Adrenal gland (tissue), 12 donors: ENCODE data around the gene PHACTR3. TPM values are rescaled to one million over a fixed set of nuclear protein-coding genes. Genes with fewer than 3 reads are reported as not detected.
"Not testable (repeated sequence)": the region's sequence is repeated elsewhere in the genome, so short reads cannot be mapped to it uniquely, and the experiment has no call there.

Source experiments
- DNase-seq, 7 donors: peaks; one replicate each; pipeline ENCODE4 v3.0.0-alpha.2; 2019 to 2020
- H3K27ac ChIP-seq, 5 donors: fragments of 200-600 bp; sonication (generic) in 4 of 5; 1 replicate in 3 of 5; 2 replicates in 2 of 5; pipeline versions ENCODE4 v1.5.1 to v1.8.0; 2016 to 2020; ENCODE audit warnings: mild to moderate bottlenecking in 1 of 5
- H3K27me3 ChIP-seq: fragments of 200-600 bp; 2 replicates; pipeline ENCODE4 v1.8.0; 2021
- H3K36me3 ChIP-seq, 2 donors: fragments of 200-600 bp; replicated peaks in 1 of 2; 1 replicate in 1 of 2; 2 replicates in 1 of 2; pipeline versions ENCODE4 v1.5.1 to v1.8.0; 2018 to 2022
- H3K4me1 ChIP-seq, 2 donors: fragments of 200-600 bp; replicated peaks in 1 of 2; 1 replicate in 1 of 2; 2 replicates in 1 of 2; pipeline versions ENCODE4 v1.5.1 to v1.8.0; 2018 to 2021
- H3K4me3 ChIP-seq, 4 donors: fragments of 200-600 bp; sonication (generic) in 3 of 4; one replicate each; pipeline ENCODE4 v1.5.1; 2016 to 2018
- H3K9me3 ChIP-seq, 3 donors: fragments of 200-600 bp; sonication (generic) in 1 of 3; replicated peaks in 1 of 3; 1 replicate in 2 of 3; 2 replicates in 1 of 3; pipeline versions ENCODE4 v1.5.1 to v1.8.0; 2016 to 2021
- POLR2A ChIP-seq, 2 donors: fragments of 450-650 bp; IDR thresholded peaks; one replicate each; pipeline ENCODE4 v1.6.1; 2017; ENCODE audit warnings: antibody characterized with exemption in 2 of 2, mild to moderate bottlenecking in 2 of 2, moderate library complexity in 1 of 2
- WGBS, 4 donors: extraction: QIAGEN DNeasy Blood & Tissue Kit in 2 of 4; methylation state at CpG; one replicate each; pipeline versions ENCODE4 v1.1.5 to v1.1.7; 2013 to 2017; 5-methylcytosine and 5-hydroxymethylcytosine counted together
- intact Hi-C, 2 donors: fragments of 100-400 bp; cut with DNase I; formaldehyde crosslinking; loops; one replicate each; pipeline versions ENCODE4 v1.14.1 to v1.15.0; 2022 to 2023
- polyA plus RNA-seq, 3 donors: library from polyadenylated mRNA; stranded (reverse); fragments of 200-250 nt in 2 of 3; fragments of 350-450 nt in 1 of 3; fragmentation: Illumina TruSeq in 1 of 3; extraction: RNeasy Lipid Tissue Mini Kit (QIAGEN cat#74804) in 1 of 3; gene quantifications; one replicate each; pipeline ENCODE4 v1.2.3, GENCODE V29; 2013 to 2014
- total RNA-seq, 9 donors: library from RNA; depleted of rRNA in 4 of 9; stranded (reverse); fragments of >200 nt in 4 of 9; fragments of 120-200 nt in 1 of 9; fragmentation: NEBNext Ultra II Directional in 1 of 9; extraction: Animal tissue kit (Norgen Biotek cat#: 25700) in 1 of 9; gene quantifications; one replicate each; pipeline versions ENCODE4 v1.1.0 to v1.2.4, GENCODE V29; 2013 to 2023
- TF ChIP-seq, protein P1 (sequence below), 6 experiments: fragments of 450-650 bp in 4 of 6; fragments of 200-600 bp in 2 of 6; sonication (generic) in 1 of 6; IDR thresholded peaks; 1 replicate in 5 of 6; 2 replicates in 1 of 6; pipeline versions ENCODE4 v1.5.1 to v1.8.0; 2016 to 2021; ENCODE audit warnings: antibody characterized with exemption in 6 of 6, mild to moderate bottlenecking in 2 of 6, moderate library complexity in 1 of 6
- donor health status: healthy with polysubstance abuse.
- donor health status: Bipolar disorder and iron deficiency.
- donor health status: DM: yes; HTN: yes; CAD: no.
- donor health status: DM: no; HTN: no; CAD: no.
- donor health status: DM: no; HTN: no; CAD: no.
- donor health status: DM: yes; HTN: yes; CAD: no.

PHACTR3 gene
- total and polyA plus RNA-seq, 12 donors = 0.17 to 4.5 (median 0.81) TPM

DNA sequence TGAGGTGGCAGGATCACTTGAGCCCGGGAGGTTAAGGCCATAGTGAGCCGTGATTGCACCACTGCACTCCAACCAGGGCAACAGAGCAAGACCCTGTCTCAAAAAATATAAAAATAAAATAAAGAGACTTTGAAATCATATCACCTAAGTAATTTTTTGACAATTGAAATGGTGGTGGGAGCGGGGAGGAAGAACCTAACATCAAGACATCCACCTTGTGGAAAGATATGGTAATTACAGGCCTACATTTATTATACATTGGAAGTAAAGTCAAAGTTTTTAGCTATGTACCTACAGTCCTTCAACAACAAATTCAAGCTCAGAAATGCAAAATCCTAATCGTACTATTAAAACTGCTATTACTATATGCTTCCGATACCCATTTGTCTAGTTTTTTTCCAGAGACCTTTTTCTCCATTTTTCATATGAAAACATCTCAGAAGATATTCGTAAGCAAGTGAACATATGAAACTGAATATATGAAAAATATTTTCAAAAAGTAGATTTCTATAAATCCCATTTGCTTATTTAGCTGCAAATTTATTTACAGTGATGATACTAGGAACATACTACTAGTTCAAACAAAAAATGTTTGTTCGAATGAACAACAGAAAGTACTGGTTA is 245.8 kb downstream of the PHACTR3 start:
- DNase-seq = no peak
- TF ChIP-seq, protein P1, sequence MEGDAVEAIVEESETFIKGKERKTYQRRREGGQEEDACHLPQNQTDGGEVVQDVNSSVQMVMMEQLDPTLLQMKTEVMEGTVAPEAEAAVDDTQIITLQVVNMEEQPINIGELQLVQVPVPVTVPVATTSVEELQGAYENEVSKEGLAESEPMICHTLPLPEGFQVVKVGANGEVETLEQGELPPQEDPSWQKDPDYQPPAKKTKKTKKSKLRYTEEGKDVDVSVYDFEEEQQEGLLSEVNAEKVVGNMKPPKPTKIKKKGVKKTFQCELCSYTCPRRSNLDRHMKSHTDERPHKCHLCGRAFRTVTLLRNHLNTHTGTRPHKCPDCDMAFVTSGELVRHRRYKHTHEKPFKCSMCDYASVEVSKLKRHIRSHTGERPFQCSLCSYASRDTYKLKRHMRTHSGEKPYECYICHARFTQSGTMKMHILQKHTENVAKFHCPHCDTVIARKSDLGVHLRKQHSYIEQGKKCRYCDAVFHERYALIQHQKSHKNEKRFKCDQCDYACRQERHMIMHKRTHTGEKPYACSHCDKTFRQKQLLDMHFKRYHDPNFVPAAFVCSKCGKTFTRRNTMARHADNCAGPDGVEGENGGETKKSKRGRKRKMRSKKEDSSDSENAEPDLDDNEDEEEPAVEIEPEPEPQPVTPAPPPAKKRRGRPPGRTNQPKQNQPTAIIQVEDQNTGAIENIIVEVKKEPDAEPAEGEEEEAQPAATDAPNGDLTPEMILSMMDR (IDR thresholded peaks at IDR 0.05) = peak; percentile 47 to 76 (median 58)
- no peak for TF ChIP-seq POLR2A (IDR thresholded peaks at IDR 0.05)

DNA sequence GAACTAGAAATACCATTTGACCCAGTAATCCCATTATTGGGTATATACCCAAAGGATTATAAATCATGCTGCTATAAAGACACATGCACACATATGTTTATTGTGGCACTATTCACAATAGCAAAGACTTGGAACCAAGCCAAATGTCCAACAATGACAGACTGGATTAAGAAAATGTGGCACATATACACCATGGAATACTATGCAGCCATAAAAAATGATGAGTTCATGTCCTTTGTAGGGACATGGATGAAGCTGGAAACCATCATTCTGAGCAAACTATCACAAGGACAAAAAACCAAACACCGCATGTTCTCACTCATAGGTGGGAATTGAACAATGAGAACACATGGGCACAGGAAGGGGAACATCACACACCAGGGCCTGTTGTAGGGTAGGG is 252.2 kb downstream of the PHACTR3 start:
- H3K4me1 ChIP-seq, H3K27me3 ChIP-seq, DNase-seq, H3K36me3 ChIP-seq, H3K4me3 ChIP-seq, H3K9me3 ChIP-seq, H3K27ac ChIP-seq, intact Hi-C loops: not testable (repeated sequence)
- 75 to 100% (median 100%) methylated on average over 1 of the region's 1 CpG; no CpG with 5 or more reads in 1 of the 4 donors for WGBS, 4 donors

More for the DNA sequence above, 245.8 kb downstream of the PHACTR3 start:
- no peaks in the 10 kb centered on the region for H3K9me3 ChIP-seq
- no peaks in the 10 kb centered on the region for H3K27me3 ChIP-seq
- 55 to 61% (median 60%) methylated on average over 7 of the region's 7 CpGs for WGBS, 4 donors
- no peaks in the 10 kb centered on the region for H3K4me1 ChIP-seq
- no peaks in the 10 kb centered on the region for H3K36me3 ChIP-seq
- H3K27ac ChIP-seq = no peak overlapping the region
- intact Hi-C loops = loop anchor here in 1 of 2 donors (5.0 kb wide), 1 partner anchor 68 kb away; no protein-coding TSS in a partner anchor
- no peak overlapping the region for H3K4me3 ChIP-seq

DNA sequence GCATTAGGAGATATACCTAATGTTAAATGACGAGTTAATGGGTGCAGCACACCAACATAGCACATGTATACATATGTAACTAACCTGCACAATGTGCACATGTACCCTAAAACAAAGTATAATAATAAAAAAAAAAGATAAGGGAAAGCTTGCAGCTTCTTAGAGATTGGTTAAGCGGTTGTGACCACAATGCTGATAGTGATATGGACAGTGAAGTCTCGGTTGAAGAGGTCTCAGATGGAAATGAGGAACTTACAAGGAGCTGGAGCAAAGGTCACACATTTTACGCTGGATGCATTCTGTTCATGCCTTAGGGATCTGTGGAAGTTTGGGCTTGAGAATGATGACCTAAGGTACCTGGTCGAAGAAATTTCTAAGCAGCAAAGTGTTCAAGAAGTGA is 252.6 kb downstream of the PHACTR3 start:
- DNase-seq, H3K27ac ChIP-seq, H3K4me1 ChIP-seq, H3K27me3 ChIP-seq, H3K36me3 ChIP-seq, H3K4me3 ChIP-seq, H3K9me3 ChIP-seq, intact Hi-C loops: not testable (repeated sequence)
- 83 to 91% (median 85%) methylated on average over 5 of the region's 5 CpGs for WGBS, 4 donors

DNA sequence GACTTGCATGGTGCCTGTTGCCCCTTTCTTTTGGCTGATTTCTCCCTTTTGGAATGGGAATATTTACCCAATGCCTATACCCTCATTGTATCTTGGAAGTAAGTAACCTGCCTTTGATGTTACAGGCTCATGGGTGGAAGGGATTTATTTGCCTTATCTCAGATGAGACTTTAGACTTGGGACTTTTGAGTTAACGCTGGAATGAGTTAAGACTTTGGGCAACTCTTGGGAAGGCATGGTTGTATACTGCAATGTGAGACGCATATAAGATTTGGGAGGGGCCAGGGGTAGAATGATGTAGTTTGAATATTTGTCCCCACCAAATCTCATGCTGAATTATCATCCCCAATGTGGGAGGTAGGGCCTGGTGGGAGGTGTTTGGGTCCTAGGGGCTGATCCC is 253.6 kb downstream of the PHACTR3 start:
- intact Hi-C loops = no loop called here
- no peak for DNase-seq
- Histone ChIP-seq H3K27me3 (no peaks in the 10 kb centered on the region), H3K4me1 (no peaks in the 10 kb centered on the region), H3K4me3 (no peak overlapping the region), H3K36me3 (no peaks in the 10 kb centered on the region), H3K27ac (no peak overlapping the region), H3K9me3 (no peaks in the 10 kb centered on the region)
- 89 to 95% (median 93%) methylated on average over 2 of the region's 2 CpGs for WGBS, 4 donors
- TF ChIP-seq, protein P1 (IDR thresholded peaks at IDR 0.05) = no peak

DNA sequence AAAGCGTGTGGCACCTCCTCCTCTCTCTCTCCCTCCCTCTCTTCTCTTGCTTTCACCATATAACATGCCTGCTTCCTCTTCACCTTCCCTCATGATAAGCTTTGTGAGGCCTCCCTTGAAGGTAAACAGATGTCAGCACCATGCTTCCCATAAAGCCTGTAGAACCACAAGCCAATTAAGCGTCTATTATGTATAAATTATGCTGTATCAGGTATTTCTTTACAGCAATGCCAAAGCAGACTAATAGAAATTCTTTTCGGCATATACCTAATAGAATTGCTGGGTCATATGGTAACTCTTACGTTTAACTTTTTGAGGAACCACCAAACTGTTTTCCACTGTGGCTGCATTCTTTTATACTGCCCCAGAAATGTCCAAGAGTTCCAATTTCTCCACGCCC is 254.1 kb downstream of the PHACTR3 start:
- Histone ChIP-seq H3K27me3 (no peaks in the 10 kb centered on the region), H3K36me3 (no peaks in the 10 kb centered on the region), H3K4me3 (no peak overlapping the region), H3K27ac (no peak overlapping the region), H3K9me3 (no peaks in the 10 kb centered on the region), H3K4me1 (no peaks in the 10 kb centered on the region)
- DNase-seq = no peak
- intact Hi-C loops = no loop called here
- WGBS, 4 donors = 85 to 87% (median 87%) methylated on average over 5 of the region's 5 CpGs
- TF ChIP-seq, protein P1 (IDR thresholded peaks at IDR 0.05) = no peak
